Mesothelial cell of epicardium (in vitro differentiated cells): Measurements from ENCODE around the gene TRIM45. TPM values are rescaled to one million over a fixed set of nuclear protein-coding genes. Genes with fewer than 3 reads are reported as not detected.

Source experiments
- DNase-seq, 2 experiments: peaks; one replicate each; pipeline ENCODE4 v3.0.0; 2021; ENCODE audit warnings: low spot score in 2 of 2; ENCODE audit not compliant: unreplicated experiment in 2 of 2
- H3K27ac Mint-ChIP-seq: 2 replicates; pipeline ENCODE4 v1.8.0; 2021; ENCODE audit warnings: mixed read lengths
- H3K27me3 Mint-ChIP-seq: 2 replicates; pipeline ENCODE4 v1.8.0; 2021; ENCODE audit warnings: low read depth, mixed read lengths
- H3K36me3 Mint-ChIP-seq: 2 replicates; pipeline ENCODE4 v1.8.0; 2021; ENCODE audit warnings: mixed read lengths
- H3K4me1 Mint-ChIP-seq: 2 replicates; pipeline ENCODE4 v1.8.0; 2021; ENCODE audit warnings: mixed read lengths
- H3K4me3 Mint-ChIP-seq: 2 replicates; pipeline ENCODE4 v1.8.0; 2021; ENCODE audit warnings: mild to moderate bottlenecking, moderate library complexity, mixed read lengths
- H3K9me3 Mint-ChIP-seq: 2 replicates; pipeline ENCODE4 v1.8.0; 2021; ENCODE audit warnings: mixed read lengths
- CTCF ChIP-seq: fragments of 200-600 bp; sonication (generic); IDR thresholded peaks from one replicate; pipeline ENCODE4 v1.5.0; 2021; ENCODE audit warnings: antibody characterized with exemption; ENCODE audit not compliant: unreplicated experiment
- total RNA-seq: library from RNA; stranded (reverse); gene quantifications from 3 replicates; pipeline ENCODE4 v1.2.1, GENCODE V29; 2021

TRIM45 gene
- 39.1 to 41.5 TPM (median 40.0 TPM) in 3 replicates for total RNA-seq

- peaks cover 36% of the 10 kb centered on the region for H3K4me1 Mint-ChIP-seq
- peak; percentile 89 to 95 for DNase-seq
- H3K4me3 Mint-ChIP-seq: peak within 1 kb of the TSS; percentile 85
- no peaks in the 10 kb centered on the region for H3K27me3 Mint-ChIP-seq
- H3K9me3 Mint-ChIP-seq: no peaks in the 10 kb centered on the region
- peaks cover 17% of the 10 kb centered on the region for H3K36me3 Mint-ChIP-seq
- peak within 1 kb of the TSS; percentile 97 for H3K27ac Mint-ChIP-seq
- peak; percentile 50 for TF ChIP-seq CTCF
These were observed at the start of gene TRIM45 for GRCh38 chr1:117121589-117122329. TRIM45 (minus strand) TSS chr1:117121749; CDS start chr1:117121201, 548 bp downstream.

- Mint-ChIP-seq H3K27me3 (no peaks in the 10 kb centered on the region), H3K4me3 (no peak overlapping the region), H3K36me3 (peaks cover 8% of the 10 kb centered on the region), H3K9me3 (peaks cover 18% of the 10 kb centered on the region), H3K27ac (peak overlapping the region; percentile 30), H3K4me1 (peaks cover 16% of the 10 kb centered on the region)
- no peak for TF ChIP-seq CTCF
- no peak for DNase-seq
These were observed 48.5 kb upstream of the TRIM45 start for GRCh38 chr1:117169871-117170596.

GRCh38 chr1:117167402-117167801 is 45.9 kb upstream of the TRIM45 start:
- Mint-ChIP-seq H3K9me3 (peaks cover 14% of the 10 kb centered on the region), H3K4me1 (peaks cover 19% of the 10 kb centered on the region), H3K4me3 (no peak overlapping the region), H3K27me3 (no peaks in the 10 kb centered on the region), H3K36me3 (peaks cover 8% of the 10 kb centered on the region), H3K27ac (no peak overlapping the region)
- no peak for DNase-seq
- no peak for TF ChIP-seq CTCF

- DNase-seq: no peak
- H3K27ac Mint-ChIP-seq: no peak overlapping the region
- H3K4me1 Mint-ChIP-seq: peaks cover 32% of the 10 kb centered on the region
- no peaks in the 10 kb centered on the region for H3K27me3 Mint-ChIP-seq
- H3K9me3 Mint-ChIP-seq: peaks cover 11% of the 10 kb centered on the region
- peaks cover 8% of the 10 kb centered on the region for H3K36me3 Mint-ChIP-seq
- H3K4me3 Mint-ChIP-seq: no peak overlapping the region
- no peak for TF ChIP-seq CTCF
These were observed 44.5 kb upstream of the TRIM45 start for GRCh38 chr1:117166076-117166475.

GRCh38 chr1:117164209-117164608 is 42.7 kb upstream of the TRIM45 start:
- H3K27me3 Mint-ChIP-seq: no peaks in the 10 kb centered on the region
- H3K9me3 Mint-ChIP-seq: peaks cover 11% of the 10 kb centered on the region
- no peak for TF ChIP-seq CTCF
- H3K4me1 Mint-ChIP-seq: peaks cover 30% of the 10 kb centered on the region
- no peak for DNase-seq
- H3K27ac Mint-ChIP-seq: no peak overlapping the region
- no peak overlapping the region for H3K4me3 Mint-ChIP-seq
- peaks cover 8% of the 10 kb centered on the region for H3K36me3 Mint-ChIP-seq
